Neutrophil (primary cell): ENCODE data around the gene RNASET2.

Experiments
- H3K27ac ChIP-seq: fragments of 200-600 bp; sonication (generic); 2 replicates; pipeline ENCODE4 v1.5.1; 2016; ENCODE audit warnings: mild to moderate bottlenecking, moderate library complexity
- H3K27me3 ChIP-seq: fragments of 200-600 bp; sonication (generic); 2 replicates; pipeline ENCODE4 v1.6.0; 2016; ENCODE audit warnings: mild to moderate bottlenecking
- H3K36me3 ChIP-seq: fragments of 200-600 bp; sonication (generic); 2 replicates; pipeline ENCODE4 v1.5.1; 2017
- H3K4me1 ChIP-seq, 2 experiments: fragments of 200-600 bp in 1 of 2; sonication (generic) in 1 of 2; 1 replicate in 1 of 2; 2 replicates in 1 of 2; pipeline versions ENCODE4 v1.5.1 to v1.6.1; 2013 to 2016; ENCODE audit warnings: low read depth in 1 of 2, low read length in 1 of 2, mild to moderate bottlenecking in 1 of 2, moderate library complexity in 1 of 2; ENCODE audit not compliant: control insufficient read depth in 1 of 2, insufficient read depth in 1 of 2
- H3K4me3 ChIP-seq, 2 experiments: fragments of 200-600 bp in 1 of 2; sonication (generic) in 1 of 2; 1 replicate in 1 of 2; 2 replicates in 1 of 2; pipeline ENCODE4 v1.5.1; 2013 to 2016; ENCODE audit warnings: low read depth in 1 of 2, low read length in 1 of 2, mild to moderate bottlenecking in 1 of 2, moderate library complexity in 1 of 2
- H3K9me3 ChIP-seq: fragments of 200-600 bp; sonication (generic); 2 replicates; pipeline ENCODE4 v1.5.1; 2016
- CTCF ChIP-seq: fragments of 200-600 bp; sonication (generic); IDR thresholded peaks from 2 replicates; pipeline ENCODE4 v1.5.1; 2016; ENCODE audit warnings: antibody characterized with exemption

RNASET2 gene

GRCh38 chr6:166938150-166938549 is 18.2 kb downstream of the RNASET2 start:
- H3K27ac ChIP-seq, result no peak overlapping the region
- TF ChIP-seq CTCF, result no peak

GRCh38 chr6:166937746-166938145 is 18.6 kb downstream of the RNASET2 start:
- Histone ChIP-seq H3K4me3 (no peak overlapping the region), H3K36me3 (peaks cover 100% of the 10 kb centered on the region), H3K9me3 (no peaks in the 10 kb centered on the region), H3K27me3 (no peaks in the 10 kb centered on the region), H3K27ac (no peak overlapping the region), H3K4me1 (peaks cover 1 to 7% of the 10 kb centered on the region in 2 experiments)
- no peak for TF ChIP-seq CTCF

More at GRCh38 chr6:166938150-166938549, 18.2 kb downstream of the RNASET2 start:
- Histone ChIP-seq H3K36me3 (peaks cover 100% of the 10 kb centered on the region), H3K27me3 (no peaks in the 10 kb centered on the region), H3K4me1 (peaks cover 4 to 10% of the 10 kb centered on the region in 2 experiments), H3K9me3 (no peaks in the 10 kb centered on the region), H3K4me3 (no peak overlapping the region)

GRCh38 chr6:166936079-166936787 is 20.1 kb downstream of the RNASET2 start:
- H3K4me3 ChIP-seq, result no peak overlapping the region
- TF ChIP-seq CTCF, result no peak
- H3K36me3 ChIP-seq, result peaks cover 100% of the 10 kb centered on the region
- H3K27ac ChIP-seq, result no peak overlapping the region
- H3K4me1 ChIP-seq, result no peaks in the 10 kb centered on the region
- H3K27me3 ChIP-seq, result no peaks in the 10 kb centered on the region
- H3K9me3 ChIP-seq, result no peaks in the 10 kb centered on the region

- H3K27ac ChIP-seq, result no peak overlapping the region
- H3K4me1 ChIP-seq, result no peaks in the 10 kb centered on the region
- H3K36me3 ChIP-seq, result peaks cover 100% of the 10 kb centered on the region
- no peaks in the 10 kb centered on the region for H3K27me3 ChIP-seq
- H3K4me3 ChIP-seq, result no peak overlapping the region
- no peak for TF ChIP-seq CTCF
- no peaks in the 10 kb centered on the region for H3K9me3 ChIP-seq
Observed at GRCh38 chr6:166935353-166935752, 21.0 kb downstream of the RNASET2 start.

GRCh38 chr6:166934174-166934573 is 22.2 kb downstream of the RNASET2 start:
- peaks cover 100% of the 10 kb centered on the region for H3K36me3 ChIP-seq
- no peak for TF ChIP-seq CTCF

More at GRCh38 chr6:166934174-166934573, 22.2 kb downstream of the RNASET2 start:
- no peaks in the 10 kb centered on the region for H3K9me3 ChIP-seq
- no peak overlapping the region for H3K4me3 ChIP-seq
- no peaks in the 10 kb centered on the region for H3K4me1 ChIP-seq
- no peak overlapping the region for H3K27ac ChIP-seq
- H3K27me3 ChIP-seq, result no peaks in the 10 kb centered on the region
